22Rv1 (cell line): ENCODE results near the gene MCAM.

Experiments used
- H3K27ac ChIP-seq: fragments of 450-650 bp; 2 replicates; pipeline ENCODE4 v1.5.1; 2017
- ZFX ChIP-seq: fragments of 450-650 bp; IDR thresholded peaks from 2 replicates; pipeline ENCODE4 v1.6.1; 2017; ENCODE audit warnings: antibody characterized with exemption, borderline replicate concordance
- TF ChIP-seq, protein P1 (sequence below): fragments of 450-650 bp; IDR thresholded peaks from 2 replicates; pipeline ENCODE4 v1.5.1; 2017; ENCODE audit warnings: mild to moderate bottlenecking

Gene MCAM

DNA sequence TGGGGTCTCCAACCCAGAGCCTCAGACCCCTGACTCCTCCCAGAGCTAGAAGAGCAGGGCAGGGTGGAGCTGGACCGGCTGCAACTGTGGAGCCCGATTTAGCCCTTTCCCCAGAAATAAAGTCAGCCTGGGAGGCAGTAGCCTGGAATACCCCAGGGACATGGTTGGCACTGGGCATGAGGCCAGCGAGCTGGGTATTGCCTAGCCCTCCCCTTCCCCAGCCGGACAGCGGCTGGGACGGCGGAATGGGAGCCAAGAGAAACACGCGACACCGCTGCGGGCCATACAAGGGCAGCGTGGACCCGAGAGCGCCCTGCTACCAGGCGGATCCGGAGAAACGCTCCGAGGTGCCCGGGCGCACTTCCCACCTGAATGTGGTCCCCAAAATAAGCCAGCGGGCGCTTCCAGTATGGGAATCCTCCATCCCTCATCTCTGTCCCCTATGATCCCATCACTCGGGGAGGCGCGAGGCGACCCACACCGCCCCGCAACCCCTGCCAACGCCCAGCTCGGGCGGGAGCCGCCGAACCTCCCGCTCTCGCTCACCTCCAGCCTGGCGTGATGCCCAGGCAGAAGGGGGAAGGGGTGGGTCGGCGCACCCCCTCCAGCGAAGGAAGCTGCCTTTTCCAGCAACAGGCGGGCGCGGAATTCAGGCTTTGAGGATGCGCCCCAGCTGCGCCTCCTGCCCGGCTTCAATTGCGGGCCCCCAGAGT, 758 bp downstream of the MCAM start:
- H3K27ac ChIP-seq: no peak overlapping the region
- no peak for TF ChIP-seq ZFX
- TF ChIP-seq, protein P1, sequence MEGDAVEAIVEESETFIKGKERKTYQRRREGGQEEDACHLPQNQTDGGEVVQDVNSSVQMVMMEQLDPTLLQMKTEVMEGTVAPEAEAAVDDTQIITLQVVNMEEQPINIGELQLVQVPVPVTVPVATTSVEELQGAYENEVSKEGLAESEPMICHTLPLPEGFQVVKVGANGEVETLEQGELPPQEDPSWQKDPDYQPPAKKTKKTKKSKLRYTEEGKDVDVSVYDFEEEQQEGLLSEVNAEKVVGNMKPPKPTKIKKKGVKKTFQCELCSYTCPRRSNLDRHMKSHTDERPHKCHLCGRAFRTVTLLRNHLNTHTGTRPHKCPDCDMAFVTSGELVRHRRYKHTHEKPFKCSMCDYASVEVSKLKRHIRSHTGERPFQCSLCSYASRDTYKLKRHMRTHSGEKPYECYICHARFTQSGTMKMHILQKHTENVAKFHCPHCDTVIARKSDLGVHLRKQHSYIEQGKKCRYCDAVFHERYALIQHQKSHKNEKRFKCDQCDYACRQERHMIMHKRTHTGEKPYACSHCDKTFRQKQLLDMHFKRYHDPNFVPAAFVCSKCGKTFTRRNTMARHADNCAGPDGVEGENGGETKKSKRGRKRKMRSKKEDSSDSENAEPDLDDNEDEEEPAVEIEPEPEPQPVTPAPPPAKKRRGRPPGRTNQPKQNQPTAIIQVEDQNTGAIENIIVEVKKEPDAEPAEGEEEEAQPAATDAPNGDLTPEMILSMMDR: no peak

DNA sequence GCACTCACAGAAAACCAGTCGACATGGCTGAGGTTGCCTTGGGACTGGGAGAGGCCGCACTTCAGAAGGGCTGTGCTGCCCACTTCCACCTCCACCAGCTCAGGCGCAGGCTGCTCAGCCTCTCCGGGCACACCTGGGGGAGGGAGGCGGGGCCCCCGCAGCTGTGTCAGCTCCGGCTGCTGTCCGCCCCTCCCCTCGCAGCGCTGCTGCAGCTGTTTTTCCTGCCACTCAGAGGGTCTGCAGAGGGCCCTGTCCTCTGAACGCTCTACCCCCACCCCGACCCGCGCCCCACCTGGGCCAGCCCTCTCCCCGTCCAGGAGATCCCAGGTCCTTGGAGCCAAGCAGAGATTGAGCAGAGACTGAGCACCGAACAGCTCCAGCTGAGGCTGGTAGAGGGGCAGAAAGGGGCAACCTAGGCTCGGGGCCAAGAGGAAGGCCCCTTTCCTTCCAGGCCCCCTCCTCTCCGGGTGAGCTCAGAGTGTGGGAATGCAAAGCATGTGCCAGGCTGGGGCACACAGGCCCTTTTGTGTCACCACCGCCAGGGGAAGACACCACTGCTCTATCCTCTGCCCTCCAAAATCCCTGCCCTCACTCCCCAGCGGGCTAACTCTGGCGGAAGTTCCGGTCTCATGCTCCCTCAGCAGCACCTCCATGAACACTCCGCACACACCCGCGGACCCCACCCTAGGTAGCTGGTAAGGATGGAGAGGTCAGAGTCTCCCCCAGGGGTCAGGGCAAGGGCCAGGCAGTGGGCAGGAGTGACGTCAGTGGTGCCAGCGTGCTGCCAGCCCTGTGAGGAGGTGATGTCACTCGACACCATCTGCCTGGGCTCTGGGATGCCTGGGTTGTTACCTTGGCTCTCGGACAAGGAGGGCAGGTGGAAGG, 1.6 kb downstream of the MCAM start:
- TF ChIP-seq ZFX: no peak
- TF ChIP-seq, protein P1: no peak
- no peak overlapping the region for H3K27ac ChIP-seq

- no peak for TF ChIP-seq ZFX
- TF ChIP-seq, protein P1: no peak
- H3K27ac ChIP-seq: no peak overlapping the region
Observed at GRCh38 chr11:119314726-119315125, 2.2 kb downstream of the MCAM start.

DNA sequence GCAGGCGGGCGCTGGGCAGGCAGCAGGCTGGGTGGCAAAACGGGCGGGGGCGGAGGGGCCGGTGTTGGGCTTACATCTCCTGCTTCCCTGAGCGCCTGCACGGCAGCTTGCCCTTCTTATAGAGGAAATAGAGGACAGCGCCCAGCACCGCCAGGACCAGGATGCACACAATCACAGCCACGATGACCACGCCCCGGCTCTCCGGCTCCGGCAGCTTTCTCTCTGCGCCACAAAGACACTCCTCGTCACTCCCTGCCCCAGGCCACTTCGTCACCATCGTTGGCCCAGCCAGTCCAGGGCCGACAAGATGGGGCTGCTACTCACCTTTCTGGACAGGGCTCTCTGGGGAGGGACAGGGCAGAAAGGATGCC, 6.3 kb downstream of the MCAM start:
- no peak overlapping the region for H3K27ac ChIP-seq
- TF ChIP-seq, protein P1: no peak
- TF ChIP-seq ZFX: no peak

GRCh38 chr11:119309953-119310681, 6.8 kb downstream of the MCAM start:
- TF ChIP-seq ZFX: no peak
- TF ChIP-seq, protein P1: no peak
- H3K27ac ChIP-seq: no peak overlapping the region

- TF ChIP-seq, protein P1: no peak
- no peak for TF ChIP-seq ZFX
Observed at GRCh38 chr11:119309411-119309810, 7.5 kb downstream of the MCAM start.

GRCh38 chr11:119307974-119308373, 9.0 kb downstream of the MCAM start:
- TF ChIP-seq ZFX: no peak
- TF ChIP-seq, protein P1: no peak
- no peak overlapping the region for H3K27ac ChIP-seq

More at GRCh38 chr11:119309411-119309810, 7.5 kb downstream of the MCAM start:
- no peak overlapping the region for H3K27ac ChIP-seq
